ENCODE measurements around the gene DACH1. TPM values are rescaled to one million over a fixed set of nuclear protein-coding genes. Genes with fewer than 3 reads are reported as not detected.

DACH1 gene
- total RNA-seq, 2 experiments from 2014 or later: not detected

DNA sequence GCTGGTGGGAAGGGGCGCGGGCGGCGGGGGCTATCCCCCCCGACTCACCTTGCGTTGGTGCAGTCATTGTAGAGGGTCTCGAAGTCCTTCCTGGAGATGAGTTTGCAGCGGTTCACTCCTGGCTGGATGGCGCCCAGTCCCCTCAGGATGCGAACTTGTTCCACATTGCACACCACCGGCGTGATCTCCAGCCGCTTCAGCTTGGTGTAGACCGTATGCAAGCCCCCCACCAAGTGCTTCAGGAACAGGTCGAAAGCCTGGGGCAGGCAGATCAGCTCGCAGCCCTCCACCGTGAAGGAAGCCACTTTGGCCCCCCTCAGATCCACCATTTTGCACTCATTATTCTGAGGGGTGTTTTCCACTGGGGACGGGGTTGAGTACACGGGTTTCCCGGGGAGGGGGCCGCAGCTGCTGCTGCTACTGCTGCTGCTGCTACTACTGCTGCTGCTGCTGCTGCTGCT is 1.1 kb downstream of the DACH1 start:
- Histone ChIP-seq H3K4me3 (ENCODE audit: low read depth, low read length, poor library complexity, severe bottlenecking) (no peak overlapping the region), H3K4me1 (ENCODE audit: insufficient read depth, low read length, poor library complexity, severe bottlenecking) (no peaks in the 10 kb centered on the region), H3K27ac (ENCODE audit: low read depth, low read length, poor library complexity, severe bottlenecking) (no peak overlapping the region), H2AFZ (ENCODE audit: low read length) (no peak overlapping the region), H3K79me2 (ENCODE audit: insufficient read depth, low read depth, low read length) (no peaks in the 10 kb centered on the region), H3K9me2 (ENCODE audit: insufficient read depth, low read length) (no peaks in the 10 kb centered on the region), H3K4me2 (ENCODE audit: low read length) (no peak overlapping the region), H3K36me3 (ENCODE audit: insufficient read depth, low read length) (no peaks in the 10 kb centered on the region), H4K20me1 (ENCODE audit: insufficient read depth, low read length) (no peaks in the 10 kb centered on the region), H3K9me3 (ENCODE audit: low read length) (no peaks in the 10 kb centered on the region)
- TF ChIP-seq, protein P1, sequence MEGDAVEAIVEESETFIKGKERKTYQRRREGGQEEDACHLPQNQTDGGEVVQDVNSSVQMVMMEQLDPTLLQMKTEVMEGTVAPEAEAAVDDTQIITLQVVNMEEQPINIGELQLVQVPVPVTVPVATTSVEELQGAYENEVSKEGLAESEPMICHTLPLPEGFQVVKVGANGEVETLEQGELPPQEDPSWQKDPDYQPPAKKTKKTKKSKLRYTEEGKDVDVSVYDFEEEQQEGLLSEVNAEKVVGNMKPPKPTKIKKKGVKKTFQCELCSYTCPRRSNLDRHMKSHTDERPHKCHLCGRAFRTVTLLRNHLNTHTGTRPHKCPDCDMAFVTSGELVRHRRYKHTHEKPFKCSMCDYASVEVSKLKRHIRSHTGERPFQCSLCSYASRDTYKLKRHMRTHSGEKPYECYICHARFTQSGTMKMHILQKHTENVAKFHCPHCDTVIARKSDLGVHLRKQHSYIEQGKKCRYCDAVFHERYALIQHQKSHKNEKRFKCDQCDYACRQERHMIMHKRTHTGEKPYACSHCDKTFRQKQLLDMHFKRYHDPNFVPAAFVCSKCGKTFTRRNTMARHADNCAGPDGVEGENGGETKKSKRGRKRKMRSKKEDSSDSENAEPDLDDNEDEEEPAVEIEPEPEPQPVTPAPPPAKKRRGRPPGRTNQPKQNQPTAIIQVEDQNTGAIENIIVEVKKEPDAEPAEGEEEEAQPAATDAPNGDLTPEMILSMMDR (conservative IDR thresholded peaks at IDR 0.05; ENCODE audit: low read length): no peak
- no peak for TF ChIP-seq EZH2phosphoT487 (IDR thresholded peaks at IDR 0.05; ENCODE audit: borderline replicate concordance, low read depth, low read length)
- ChIA-PET CTCF (ENCODE audit: unreplicated experiment) (no interaction called here), POLR2A (no interaction called here)
- intact Hi-C loops (cut with micrococcal nuclease; ENCODE audit: unreplicated experiment): no loop called here
- BruUV-seq (replicated peaks): no TSS peak
- no peak for DNase-seq (ENCODE audit: low spot score)

GRCh38 chr13:71864986-71865873 is 1.8 kb downstream of the DACH1 start:
- intact Hi-C loops (cut with micrococcal nuclease; ENCODE audit: unreplicated experiment): no loop called here
- H3K27ac ChIP-seq (ENCODE audit: low read depth, low read length, poor library complexity, severe bottlenecking): no peak overlapping the region
- H3K79me2 ChIP-seq (ENCODE audit: insufficient read depth, low read depth, low read length): no peaks in the 10 kb centered on the region
- no peak overlapping the region for H2AFZ ChIP-seq (ENCODE audit: low read length)
- no peaks in the 10 kb centered on the region for H3K36me3 ChIP-seq (ENCODE audit: insufficient read depth, low read length)
- no peak for TF ChIP-seq EZH2phosphoT487 (IDR thresholded peaks at IDR 0.05; ENCODE audit: borderline replicate concordance, low read depth, low read length)
- TF ChIP-seq, protein P1 (conservative IDR thresholded peaks at IDR 0.05; ENCODE audit: low read length): no peak
- H3K4me2 ChIP-seq (ENCODE audit: low read length): no peak overlapping the region
- H3K9me3 ChIP-seq (ENCODE audit: low read length): no peaks in the 10 kb centered on the region
- no peak overlapping the region for H3K4me3 ChIP-seq (ENCODE audit: low read depth, low read length, poor library complexity, severe bottlenecking)
- H4K20me1 ChIP-seq (ENCODE audit: insufficient read depth, low read length): no peaks in the 10 kb centered on the region
- DNase-seq (ENCODE audit: low spot score): no peak
- ChIA-PET CTCF (ENCODE audit: unreplicated experiment) (no interaction called here), POLR2A (no interaction called here)
- H3K9me2 ChIP-seq (ENCODE audit: insufficient read depth, low read length): no peaks in the 10 kb centered on the region
- no TSS peak for BruUV-seq (replicated peaks)
- H3K4me1 ChIP-seq (ENCODE audit: insufficient read depth, low read length, poor library complexity, severe bottlenecking): no peaks in the 10 kb centered on the region

All from OCI-LY7 (cell line).